Smooth muscle cell (in vitro differentiated cells): Measurements from ENCODE around the gene RAD54L2. TPM values are rescaled to one million over a fixed set of nuclear protein-coding genes. Genes with fewer than 3 reads are reported as not detected.
A peak's percentile ranks its signal among the peaks of the same experiment; 100 is the strongest.
"Not testable (repeated sequence)": the region's sequence is repeated elsewhere in the genome, so short reads cannot be mapped to it uniquely, and the experiment has no call there.

Source experiments
- DNase-seq: peaks from one replicate; lab custom pipeline; 2025; ENCODE audit not compliant: unreplicated experiment; lab: John Stamatoyannopoulos, UW
- H2AFZ ChIP-seq: fragments of 200-600 bp; sonication (generic); 2 replicates; pipeline ENCODE4 v1.6.0; 2016; ENCODE audit warnings: antibody characterized with exemption, low read depth, mild to moderate bottlenecking
- H3F3A ChIP-seq: fragments of 200-600 bp; sonication (generic); 2 replicates; pipeline ENCODE4 v1.6.0; 2017; ENCODE audit warnings: antibody characterized with exemption, low read depth
- H3K27ac ChIP-seq: fragments of 200-600 bp; sonication (generic); 2 replicates; pipeline ENCODE4 v1.5.1; 2016; ENCODE audit warnings: low read depth, mild to moderate bottlenecking
- H3K27me3 ChIP-seq: fragments of 200-600 bp; sonication (generic); 2 replicates; pipeline ENCODE4 v1.6.1; 2016; ENCODE audit warnings: low read depth, mild to moderate bottlenecking
- H3K36me3 ChIP-seq: fragments of 200-600 bp; sonication (generic); 2 replicates; pipeline ENCODE4 v1.5.1; 2016; ENCODE audit warnings: low read depth
- H3K4me1 ChIP-seq: fragments of 200-600 bp; sonication (generic); 2 replicates; pipeline ENCODE4 v1.5.1; 2016; ENCODE audit warnings: low read depth
- H3K4me2 ChIP-seq: fragments of 200-600 bp; sonication (generic); 2 replicates; pipeline ENCODE4 v1.6.0; 2016; ENCODE audit warnings: mild to moderate bottlenecking
- H3K4me3 ChIP-seq: fragments of 200-600 bp; sonication (generic); 2 replicates; pipeline ENCODE4 v1.5.1; 2016; ENCODE audit warnings: mild to moderate bottlenecking
- H3K79me2 ChIP-seq: fragments of 200-600 bp; sonication (generic); 2 replicates; pipeline ENCODE4 v1.6.0; 2016; ENCODE audit warnings: low read depth, mild to moderate bottlenecking
- H3K9ac ChIP-seq: fragments of 200-600 bp; sonication (generic); 2 replicates; pipeline ENCODE4 v1.6.0; 2016; ENCODE audit warnings: low read depth
- H3K9me3 ChIP-seq: fragments of 200-600 bp; sonication (generic); replicated peaks from 2 replicates; pipeline ENCODE4 v1.5.1; 2016; ENCODE audit warnings: low read depth
- H4K20me1 ChIP-seq: fragments of 200-600 bp; sonication (generic); 2 replicates; pipeline ENCODE4 v1.6.0; 2016; ENCODE audit warnings: low read depth
- WGBS: methylation state at CpG from one replicate; pipeline ENCODE4 v1.1.7; 2016; ENCODE audit warnings: low lambda C conversion rate; 5-methylcytosine and 5-hydroxymethylcytosine counted together
- polyA plus RNA-seq: library from polyadenylated mRNA; unstranded; fragments of >200 nt; fragmentation: Nextera tagmentation; extraction: Ambion mirVana; gene quantifications from 2 replicates; pipeline ENCODE4 v1.2.1, GENCODE V29; 2016
- total RNA-seq: library from RNA; depleted of rRNA; stranded (reverse); fragments of >200 nt; gene quantifications from 2 replicates; pipeline ENCODE4 v1.2.3, GENCODE V29; 2014
- TF ChIP-seq, protein P1 (sequence below): fragments of 200-600 bp; sonication (generic); IDR thresholded peaks from 2 replicates; pipeline ENCODE4 v1.5.1; 2017; ENCODE audit warnings: borderline replicate concordance, mild to moderate bottlenecking, antibody characterized with exemption; ENCODE audit not compliant: insufficient read depth, poor library complexity, severe bottlenecking

Gene RAD54L2
- total and polyA plus RNA-seq, 2 experiments from 2014 or later, result 12.6 to 12.8 TPM

DNA sequence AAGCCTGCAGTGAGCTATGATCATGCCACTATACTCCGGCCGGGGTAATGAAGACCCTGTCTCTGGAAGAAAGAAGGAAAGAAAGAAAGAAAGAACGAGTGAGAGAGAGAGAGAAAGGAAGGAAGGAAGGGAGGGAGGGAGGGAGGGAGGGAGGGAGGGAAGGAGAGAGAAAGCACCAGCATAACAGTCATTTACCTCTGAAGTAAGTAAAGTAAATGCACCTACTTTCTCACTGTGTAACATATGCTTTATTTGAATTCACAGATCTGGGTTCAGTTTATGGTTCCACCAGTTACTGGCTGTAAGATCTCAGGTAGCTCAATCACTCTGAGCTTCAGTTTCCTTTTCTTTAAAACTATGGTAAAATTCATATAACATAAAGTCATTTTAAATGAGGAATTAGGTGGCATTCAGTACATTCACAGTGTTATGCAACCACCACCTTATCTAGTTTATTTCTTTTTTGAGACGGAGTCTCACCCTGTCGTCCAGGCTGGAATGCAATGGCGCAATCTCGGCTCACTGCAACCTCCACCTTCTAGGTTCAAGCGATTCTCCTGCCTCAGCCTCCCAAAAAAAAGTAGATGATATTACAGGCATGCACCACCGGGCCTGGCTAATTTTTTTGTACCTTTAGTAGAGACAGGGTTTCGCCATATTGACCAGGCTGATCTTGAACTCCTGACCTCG lies 16.1 kb upstream of the RAD54L2 start:
- H4K20me1 ChIP-seq, result no peaks in the 10 kb centered on the region
- H2AFZ ChIP-seq, result no peak overlapping the region
- no peak overlapping the region for H3K4me3 ChIP-seq
- 84% methylated on average over 10 of the region's 11 CpGs for WGBS
- no peaks in the 10 kb centered on the region for H3K79me2 ChIP-seq
- no peak overlapping the region for H3K9ac ChIP-seq
- no peak overlapping the region for H3K27ac ChIP-seq
- no peaks in the 10 kb centered on the region for H3K27me3 ChIP-seq
- H3K9me3 ChIP-seq, result no peaks in the 10 kb centered on the region
- no peaks in the 10 kb centered on the region for H3F3A ChIP-seq
- DNase-seq, result no peak
- no peaks in the 10 kb centered on the region for H3K4me1 ChIP-seq
- H3K4me2 ChIP-seq, result no peak overlapping the region
- TF ChIP-seq, protein P1, sequence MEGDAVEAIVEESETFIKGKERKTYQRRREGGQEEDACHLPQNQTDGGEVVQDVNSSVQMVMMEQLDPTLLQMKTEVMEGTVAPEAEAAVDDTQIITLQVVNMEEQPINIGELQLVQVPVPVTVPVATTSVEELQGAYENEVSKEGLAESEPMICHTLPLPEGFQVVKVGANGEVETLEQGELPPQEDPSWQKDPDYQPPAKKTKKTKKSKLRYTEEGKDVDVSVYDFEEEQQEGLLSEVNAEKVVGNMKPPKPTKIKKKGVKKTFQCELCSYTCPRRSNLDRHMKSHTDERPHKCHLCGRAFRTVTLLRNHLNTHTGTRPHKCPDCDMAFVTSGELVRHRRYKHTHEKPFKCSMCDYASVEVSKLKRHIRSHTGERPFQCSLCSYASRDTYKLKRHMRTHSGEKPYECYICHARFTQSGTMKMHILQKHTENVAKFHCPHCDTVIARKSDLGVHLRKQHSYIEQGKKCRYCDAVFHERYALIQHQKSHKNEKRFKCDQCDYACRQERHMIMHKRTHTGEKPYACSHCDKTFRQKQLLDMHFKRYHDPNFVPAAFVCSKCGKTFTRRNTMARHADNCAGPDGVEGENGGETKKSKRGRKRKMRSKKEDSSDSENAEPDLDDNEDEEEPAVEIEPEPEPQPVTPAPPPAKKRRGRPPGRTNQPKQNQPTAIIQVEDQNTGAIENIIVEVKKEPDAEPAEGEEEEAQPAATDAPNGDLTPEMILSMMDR, result no peak
- H3K36me3 ChIP-seq, result no peaks in the 10 kb centered on the region

DNA sequence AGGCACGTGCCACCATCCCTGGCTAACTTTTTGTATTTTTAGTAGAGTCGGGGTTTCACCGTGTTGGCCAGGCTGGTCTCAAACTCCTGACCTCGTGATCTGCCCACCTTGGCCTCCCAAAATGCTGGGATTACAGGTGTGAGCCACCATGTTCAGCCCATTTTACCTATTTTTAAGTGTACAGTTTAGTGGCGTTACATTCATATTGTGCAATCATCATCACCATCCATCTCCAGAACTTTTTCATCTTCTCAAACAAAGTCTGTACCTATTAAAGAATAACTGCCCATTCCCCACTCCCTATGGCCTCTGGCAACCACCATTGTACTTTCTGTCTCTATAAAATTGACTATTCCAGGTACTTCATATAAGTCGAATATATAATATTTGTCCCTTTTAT lies 13.6 kb upstream of the RAD54L2 start:
- H3K36me3 ChIP-seq, H3K9ac ChIP-seq, DNase-seq, H2AFZ ChIP-seq, H3K27ac ChIP-seq, H3K4me3 ChIP-seq, H3K79me2 ChIP-seq, H3K27me3 ChIP-seq, H3K4me1 ChIP-seq, H3K9me3 ChIP-seq, H3F3A ChIP-seq, H3K4me2 ChIP-seq, H4K20me1 ChIP-seq: not testable (repeated sequence)
- WGBS, result 90% methylated on average over 6 of the region's 6 CpGs

DNA sequence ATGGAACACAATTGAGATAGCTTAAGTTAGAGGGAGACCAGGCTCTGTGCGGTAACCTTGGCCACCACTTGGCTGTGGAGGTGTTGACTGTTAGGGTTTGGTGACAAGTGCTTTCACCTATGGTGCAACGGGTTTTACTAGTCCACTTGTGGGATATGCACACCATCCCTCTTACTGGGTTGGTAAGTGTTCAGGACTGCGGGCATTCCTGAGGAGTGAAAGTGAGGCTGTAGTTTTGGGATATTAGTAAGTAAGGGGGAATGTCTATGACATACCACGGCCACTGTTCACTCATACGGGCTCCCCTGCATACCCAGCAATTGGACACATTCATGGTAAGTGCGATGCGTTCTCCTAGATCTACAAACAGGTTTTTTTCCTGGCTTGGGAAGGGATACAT lies 8.0 kb upstream of the RAD54L2 start:
- no peak overlapping the region for H3K9ac ChIP-seq
- H3K4me3 ChIP-seq, result no peak overlapping the region
- H3K79me2 ChIP-seq, result no peaks in the 10 kb centered on the region
- no peak overlapping the region for H3K27ac ChIP-seq
- 93% methylated on average over 7 of the region's 7 CpGs for WGBS
- no peaks in the 10 kb centered on the region for H4K20me1 ChIP-seq
- no peaks in the 10 kb centered on the region for H3K9me3 ChIP-seq
- H2AFZ ChIP-seq, result no peak overlapping the region
- H3K4me2 ChIP-seq, result no peak overlapping the region
- no peaks in the 10 kb centered on the region for H3K4me1 ChIP-seq
- H3K36me3 ChIP-seq, result no peaks in the 10 kb centered on the region
- H3K27me3 ChIP-seq, result no peaks in the 10 kb centered on the region
- H3F3A ChIP-seq, result no peaks in the 10 kb centered on the region
- TF ChIP-seq, protein P1, result no peak
- no peak for DNase-seq

DNA sequence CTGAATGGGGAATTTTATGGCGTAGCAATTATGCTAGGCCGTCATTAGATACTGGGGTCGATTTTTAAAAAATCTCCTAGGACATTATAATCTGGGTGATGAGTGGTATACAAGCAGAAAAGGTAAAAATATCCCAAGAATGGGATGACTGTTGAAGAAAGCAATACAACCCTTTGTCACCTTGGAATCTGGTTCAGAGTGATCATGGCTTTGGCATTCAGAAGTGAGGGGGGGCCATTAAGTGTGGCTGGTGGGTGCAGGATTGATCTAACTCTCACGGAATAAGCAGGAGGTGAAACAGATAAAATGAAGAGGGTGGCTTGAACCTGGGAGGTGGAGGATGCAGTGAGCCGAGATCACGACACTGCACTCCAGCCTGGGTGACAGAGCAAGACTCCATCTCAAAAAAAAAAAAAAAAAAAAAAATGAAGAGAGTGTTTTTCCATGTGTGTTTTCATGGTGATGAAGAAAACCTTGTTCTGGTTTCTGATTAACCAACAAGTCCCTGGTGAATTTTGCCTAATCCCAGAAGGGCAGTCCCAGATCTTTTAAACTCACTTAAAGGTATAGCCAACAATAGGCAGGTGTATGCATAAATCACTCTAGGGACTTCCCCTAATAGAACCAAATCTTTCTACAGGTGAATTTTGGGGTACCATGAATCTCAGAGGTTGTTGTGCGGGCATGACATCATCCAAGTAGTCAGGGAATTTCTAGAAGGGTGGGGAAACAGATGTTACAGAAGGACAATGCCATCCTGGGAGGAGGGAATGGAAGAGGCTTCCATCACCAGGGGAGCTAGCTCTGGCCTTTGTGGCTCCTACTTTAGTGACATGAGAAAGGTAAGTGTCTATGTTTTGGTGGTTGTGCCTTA lies 3.1 kb upstream of the RAD54L2 start:
- Histone ChIP-seq H3K36me3 (no peaks in the 10 kb centered on the region), H3K27me3 (no peaks in the 10 kb centered on the region), H3F3A (peaks cover 7% of the 10 kb centered on the region), H3K79me2 (peaks cover 6% of the 10 kb centered on the region), H3K9me3 (no peaks in the 10 kb centered on the region), H4K20me1 (peaks cover 10% of the 10 kb centered on the region), H3K4me2 (no peak overlapping the region), H3K27ac (peak overlapping the region; percentile 67), H3K9ac (peak overlapping the region; percentile 0), H3K4me1 (peaks cover 9% of the 10 kb centered on the region), H3K4me3 (no peak overlapping the region), H2AFZ (no peak overlapping the region)
- no peak for DNase-seq
- TF ChIP-seq, protein P1, result no peak
- WGBS, result 78% methylated on average over 5 of the region's 7 CpGs

DNA sequence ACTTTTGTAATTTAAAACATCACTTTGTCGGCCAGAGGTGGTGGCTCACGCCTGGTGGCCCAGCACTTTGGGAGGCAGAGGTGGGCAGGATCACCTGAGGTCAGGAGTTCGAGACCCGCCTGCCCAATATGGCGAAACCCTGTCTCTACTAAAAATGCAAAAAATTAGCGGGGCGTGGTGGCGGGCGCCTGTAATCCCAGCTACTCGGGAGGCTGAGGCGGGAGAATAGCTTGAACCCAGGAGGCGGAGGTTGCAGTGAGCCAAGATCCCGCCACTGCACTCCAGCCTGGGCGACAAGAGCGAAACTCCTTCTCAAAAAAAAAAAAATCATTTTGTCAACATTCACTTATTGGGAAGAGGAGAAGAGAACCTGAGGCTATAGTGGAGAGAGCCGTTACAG lies 888 bp upstream of the RAD54L2 start:
- not testable (repeated sequence) for H3K9me3 ChIP-seq, H3K36me3 ChIP-seq, H3F3A ChIP-seq, H3K4me1 ChIP-seq, DNase-seq, H3K27me3 ChIP-seq
- Histone ChIP-seq H3K79me2 (peaks cover 28% of the 10 kb centered on the region), H3K27ac (peak overlapping the region; percentile 90), H2AFZ (peak overlapping the region; percentile 90), H3K4me2 (peak overlapping the region; percentile 83), H3K4me3 (peak overlapping the region; percentile 85), H3K9ac (peak overlapping the region; percentile 91), H4K20me1 (peaks cover 31% of the 10 kb centered on the region)
- WGBS, result 92% methylated on average over 16 of the region's 16 CpGs
